ENCODE measurements around the gene RNASE1.

RNASE1 gene

GRCh38 chr14:20807304-20808161 is 4.9 kb upstream of the RNASE1 start:
- DNase-seq (ENCODE audit: low read depth): no peak

- no peak for DNase-seq (ENCODE audit: low read depth)
Measured at GRCh38 chr14:20805485-20805884, 2.8 kb upstream of the RNASE1 start.

- no peak for DNase-seq (ENCODE audit: low read depth)
Measured at GRCh38 chr14:20803223-20803622, 579 bp upstream of the RNASE1 start.

- no peak for DNase-seq (ENCODE audit: low read depth)
Measured at GRCh38 chr14:20801726-20802125, 918 bp downstream of the RNASE1 start.

- no peak for DNase-seq (ENCODE audit: low read depth)
Measured at GRCh38 chr14:20799892-20800544, 2.6 kb downstream of the RNASE1 start.

- no peak for DNase-seq (ENCODE audit: low read depth)
Measured at GRCh38 chr14:20799456-20799891, 3.2 kb downstream of the RNASE1 start.

- no peak for DNase-seq (ENCODE audit: low read depth)
Measured at GRCh38 chr14:20798932-20799331, 3.7 kb downstream of the RNASE1 start.

GRCh38 chr14:20798318-20798717 is 4.3 kb downstream of the RNASE1 start:
- DNase-seq (ENCODE audit: low read depth): no peak

GRCh38 chr14:20797164-20797563 is 5.5 kb downstream of the RNASE1 start:
- DNase-seq (ENCODE audit: low read depth): no peak

GRCh38 chr14:20794644-20795369 is 7.8 kb downstream of the RNASE1 start:
- DNase-seq (ENCODE audit: low read depth): no peak

GRCh38 chr14:20792556-20792955 is 10.1 kb downstream of the RNASE1 start:
- no peak for DNase-seq (ENCODE audit: low read depth)

- no peak for DNase-seq (ENCODE audit: low read depth)
Measured at GRCh38 chr14:20791597-20791996, 11.0 kb downstream of the RNASE1 start.

GRCh38 chr14:20791187-20791586 is 11.5 kb downstream of the RNASE1 start:
- DNase-seq (ENCODE audit: low read depth): no peak

- no peak for DNase-seq (ENCODE audit: low read depth)
Measured at GRCh38 chr14:20790464-20791116, 12.1 kb downstream of the RNASE1 start.

GRCh38 chr14:20789230-20789813 is 13.3 kb downstream of the RNASE1 start:
- DNase-seq (ENCODE audit: low read depth): no peak

- no peak for DNase-seq (ENCODE audit: low read depth)
Measured at GRCh38 chr14:20787025-20787424, 15.6 kb downstream of the RNASE1 start.

- DNase-seq (ENCODE audit: low read depth): no peak
Measured at GRCh38 chr14:20782280-20782890, 20.3 kb downstream of the RNASE1 start.

GRCh38 chr14:20781803-20782202 is 20.8 kb downstream of the RNASE1 start:
- DNase-seq (ENCODE audit: low read depth): no peak

- DNase-seq (ENCODE audit: low read depth): no peak
Measured at GRCh38 chr14:20775901-20776300, 26.7 kb downstream of the RNASE1 start.

- DNase-seq (ENCODE audit: low read depth): no peak
Measured at GRCh38 chr14:20775043-20775442, 27.6 kb downstream of the RNASE1 start.

GRCh38 chr14:20774258-20774824 is 28.3 kb downstream of the RNASE1 start:
- no peak for DNase-seq (ENCODE audit: low read depth)

Data from EH (cell line).